Measurements from ENCODE around the gene PSMB11. TPM values are rescaled to one million over a fixed set of nuclear protein-coding genes. Genes with fewer than 3 reads are reported as not detected.

PSMB11 gene
- total RNA-seq, 2 donors from 2014 or later, result not detected

GRCh38 chr14:23060536-23061260 lies 18.7 kb downstream of the PSMB11 start:
- no peak overlapping the region for H3K27ac ChIP-seq
- H3K9me3 ChIP-seq, result no peaks in the 10 kb centered on the region
- H3K27me3 ChIP-seq, result no peaks in the 10 kb centered on the region
- intact Hi-C loops (cut with DNase I), result no loop called here
- TF ChIP-seq CTCF (IDR thresholded peaks at IDR 0.05), result no peak
- peaks cover 5% of the 10 kb centered on the region for H3K4me1 ChIP-seq
- no peak overlapping the region for H3K9ac ChIP-seq (ENCODE audit: low read depth in 2 of 2, low read length in 2 of 2)
- H3K4me3 ChIP-seq, result no peak overlapping the region
- DNase-seq, result no peak
- H3K36me3 ChIP-seq, result peaks cover 47% of the 10 kb centered on the region

GRCh38 chr14:23062002-23062401 lies 20.0 kb downstream of the PSMB11 start:
- Histone ChIP-seq H3K36me3 (peaks cover 48% of the 10 kb centered on the region), H3K9ac (ENCODE audit: low read depth in 2 of 2, low read length in 2 of 2) (no peak overlapping the region), H3K4me1 (no peaks in the 10 kb centered on the region), H3K27me3 (no peaks in the 10 kb centered on the region), H3K9me3 (no peaks in the 10 kb centered on the region), H3K4me3 (no peak overlapping the region), H3K27ac (no peak overlapping the region)
- intact Hi-C loops (cut with DNase I), result no loop called here
- DNase-seq, result no peak
- no peak for TF ChIP-seq CTCF (IDR thresholded peaks at IDR 0.05)

GRCh38 chr14:23063601-23064000 lies 21.6 kb downstream of the PSMB11 start:
- H3K9me3 ChIP-seq, result no peaks in the 10 kb centered on the region
- H3K27me3 ChIP-seq, result no peaks in the 10 kb centered on the region
- no peak for TF ChIP-seq CTCF (IDR thresholded peaks at IDR 0.05)
- no peak overlapping the region for H3K9ac ChIP-seq (ENCODE audit: low read depth in 2 of 2, low read length in 2 of 2)
- H3K36me3 ChIP-seq, result peaks cover 53% of the 10 kb centered on the region
- no peak overlapping the region for H3K4me3 ChIP-seq
- H3K27ac ChIP-seq, result no peak overlapping the region
- intact Hi-C loops (cut with DNase I), result no loop called here
- peaks cover under 1% of the 10 kb centered on the region for H3K4me1 ChIP-seq
- DNase-seq, result no peak

GRCh38 chr14:23066368-23066767 lies 24.4 kb downstream of the PSMB11 start:
- TF ChIP-seq CTCF (IDR thresholded peaks at IDR 0.05), result no peak
- no peak for DNase-seq

GRCh38 chr14:23066855-23067744 lies 25.1 kb downstream of the PSMB11 start:
- H3K27ac ChIP-seq, result no peak overlapping the region
- intact Hi-C loops (cut with DNase I), result no loop called here
- TF ChIP-seq CTCF (IDR thresholded peaks at IDR 0.05), result no peak
- H3K4me1 ChIP-seq, result peaks cover 17% of the 10 kb centered on the region
- H3K4me3 ChIP-seq, result no peak overlapping the region
- H3K36me3 ChIP-seq, result peaks cover 36% of the 10 kb centered on the region
- no peak for DNase-seq
- no peak overlapping the region for H3K9ac ChIP-seq (ENCODE audit: low read depth in 2 of 2, low read length in 2 of 2)
- H3K27me3 ChIP-seq, result no peaks in the 10 kb centered on the region
- H3K9me3 ChIP-seq, result no peaks in the 10 kb centered on the region

More at GRCh38 chr14:23066368-23066767, 24.4 kb downstream of the PSMB11 start:
- Histone ChIP-seq H3K9ac (ENCODE audit: low read depth in 2 of 2, low read length in 2 of 2) (no peak overlapping the region), H3K4me1 (peaks cover 10% of the 10 kb centered on the region), H3K27me3 (no peaks in the 10 kb centered on the region), H3K27ac (no peak overlapping the region), H3K9me3 (no peaks in the 10 kb centered on the region), H3K4me3 (no peak overlapping the region), H3K36me3 (peaks cover 43% of the 10 kb centered on the region)
- intact Hi-C loops (cut with DNase I), result no loop called here
